ENCODE results near the gene ARID3A. TPM values are rescaled to one million over a fixed set of nuclear protein-coding genes. Genes with fewer than 3 reads are reported as not detected.

The ARID3A gene
- total RNA-seq, 1 experiment from 2014 or later = 116 TPM

GRCh38 chr19:920051-920864 is 5.6 kb upstream of the ARID3A start (continued):
- no peak for TF ChIP-seq NR2C2 (CRISPR knock-in tag; IDR thresholded peaks at IDR 0.05)
- TF ChIP-seq ZBTB21 (CRISPR knock-in tag; IDR thresholded peaks at IDR 0.05; ENCODE audit: borderline replicate concordance) = no peak
- no peak for TF ChIP-seq ELF4 (CRISPR knock-in tag; IDR thresholded peaks at IDR 0.05; ENCODE audit: low read depth)
- TF ChIP-seq ZNF219 (CRISPR knock-in tag; IDR thresholded peaks at IDR 0.05; ENCODE audit: borderline replicate concordance) = 0 out of 2 replicates have a peak, but pooled peaks have one; percentile 3
- no peak for TF ChIP-seq JAZF1 (CRISPR knock-in tag; IDR thresholded peaks at IDR 0.05)
- TF ChIP-seq ZBTB43 (CRISPR knock-in tag; IDR thresholded peaks at IDR 0.05) = no peak
- TF ChIP-seq EMX1 (CRISPR knock-in tag; IDR thresholded peaks at IDR 0.05) = no peak
- TF ChIP-seq CBFB (CRISPR knock-in tag; IDR thresholded peaks at IDR 0.05; ENCODE audit: low read depth) = no peak
- 0 out of 2 replicates have a peak, but pooled peaks have one; percentile 14 for TF ChIP-seq IRF2 (CRISPR knock-in tag; IDR thresholded peaks at IDR 0.05; ENCODE audit: borderline replicate concordance, low read depth)
- TF ChIP-seq SMAD3 (CRISPR knock-in tag; IDR thresholded peaks at IDR 0.05; ENCODE audit: borderline replicate concordance) = no peak
- no peak for TF ChIP-seq ZNF512 (CRISPR knock-in tag; IDR thresholded peaks at IDR 0.05; ENCODE audit: borderline replicate concordance)
- no peak for TF ChIP-seq NR3C1 (CRISPR knock-in tag; conservative IDR thresholded peaks at IDR 0.05; ENCODE audit: low read depth)
- TF ChIP-seq RELA (CRISPR knock-in tag; IDR thresholded peaks at IDR 0.05; ENCODE audit: borderline replicate concordance) = 0 out of 2 replicates have a peak, but pooled peaks have one; percentile 9
- no peak for TF ChIP-seq ZNF232 (CRISPR knock-in tag; IDR thresholded peaks at IDR 0.05)
- no peak for TF ChIP-seq JUN (CRISPR knock-in tag; IDR thresholded peaks at IDR 0.05)
- no peak for TF ChIP-seq ETV6 (CRISPR knock-in tag; IDR thresholded peaks at IDR 0.05)
- no peak for TF ChIP-seq ZNF396 (CRISPR knock-in tag; IDR thresholded peaks at IDR 0.05; ENCODE audit: borderline replicate concordance)
- 0 out of 2 replicates have a peak, but pooled peaks have one; percentile 32 for TF ChIP-seq ARID4B (CRISPR knock-in tag; IDR thresholded peaks at IDR 0.05; ENCODE audit: borderline replicate concordance)
- no peak for TF ChIP-seq TEAD4 (CRISPR knock-in tag; IDR thresholded peaks at IDR 0.05)
- TF ChIP-seq FOXP4 (CRISPR knock-in tag; IDR thresholded peaks at IDR 0.05) = 0 out of 2 replicates have a peak, but pooled peaks have one; percentile 7

Data from WTC11 (cell line).